ENCODE data around the gene PEX11G.

The PEX11G gene

DNA sequence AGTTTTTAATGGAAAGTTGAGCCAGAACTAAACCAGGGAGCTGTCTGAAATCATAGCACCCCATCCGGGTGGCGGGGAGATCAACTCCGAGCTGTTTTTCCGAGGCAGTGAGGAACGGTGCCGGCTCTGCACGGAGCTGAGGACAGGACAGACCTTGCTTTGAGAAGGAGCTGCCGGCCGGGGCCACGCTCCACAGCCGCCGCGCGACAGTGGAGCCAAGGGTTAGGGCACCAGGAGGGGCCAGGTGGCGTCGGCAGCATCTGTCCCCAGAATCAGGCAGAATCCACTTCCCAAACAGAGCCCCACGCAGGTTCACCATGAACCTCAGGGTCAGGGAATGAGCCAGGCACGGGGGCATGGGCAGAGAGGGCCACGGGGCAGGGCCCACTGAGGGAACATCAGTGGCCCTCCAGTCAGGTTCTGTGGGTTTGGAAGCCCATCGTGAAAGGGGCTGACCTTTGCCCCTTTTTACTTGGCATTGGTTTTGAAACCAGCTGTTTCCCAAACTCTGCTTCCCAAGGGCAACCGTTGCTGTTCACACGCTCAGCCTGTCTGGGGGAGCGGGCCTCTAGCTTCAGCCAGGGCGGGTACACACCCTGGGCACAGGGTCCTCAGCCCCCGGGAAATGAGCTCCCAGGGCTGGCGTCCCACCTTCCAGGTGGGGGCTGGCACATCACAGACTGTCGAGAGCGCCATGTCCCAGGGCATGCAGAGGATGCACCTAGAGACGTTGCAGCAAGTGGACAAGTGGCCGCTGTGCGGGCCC, 18.1 kb downstream of the PEX11G start:
- H3K4me1 ChIP-seq (ENCODE audit: control insufficient read depth in 1 of 2, insufficient read depth in 1 of 2, low read depth in 1 of 2, low read length in 1 of 2): no peaks in the 10 kb centered on the region
- no peak for TF ChIP-seq CTCF (IDR thresholded peaks at IDR 0.05)
- no peak overlapping the region for H3K4me3 ChIP-seq (ENCODE audit: low read depth in 1 of 2, low read length in 1 of 2)
- H3K27me3 ChIP-seq: no peaks in the 10 kb centered on the region
- H3K27ac ChIP-seq: peak overlapping the region; percentile 59
- H3K36me3 ChIP-seq: peaks cover 80% of the 10 kb centered on the region
- H3K9me3 ChIP-seq: no peaks in the 10 kb centered on the region

GRCh38 chr19:7469669-7470285, 19.1 kb downstream of the PEX11G start:
- TF ChIP-seq CTCF (IDR thresholded peaks at IDR 0.05): no peak
- Histone ChIP-seq H3K36me3 (peaks cover 87% of the 10 kb centered on the region), H3K27ac (peak overlapping the region; percentile 7), H3K4me3 (ENCODE audit: low read depth in 1 of 2, low read length in 1 of 2) (no peak overlapping the region), H3K9me3 (no peaks in the 10 kb centered on the region), H3K27me3 (no peaks in the 10 kb centered on the region), H3K4me1 (ENCODE audit: control insufficient read depth in 1 of 2, insufficient read depth in 1 of 2, low read depth in 1 of 2, low read length in 1 of 2) (no peaks in the 10 kb centered on the region)

DNA sequence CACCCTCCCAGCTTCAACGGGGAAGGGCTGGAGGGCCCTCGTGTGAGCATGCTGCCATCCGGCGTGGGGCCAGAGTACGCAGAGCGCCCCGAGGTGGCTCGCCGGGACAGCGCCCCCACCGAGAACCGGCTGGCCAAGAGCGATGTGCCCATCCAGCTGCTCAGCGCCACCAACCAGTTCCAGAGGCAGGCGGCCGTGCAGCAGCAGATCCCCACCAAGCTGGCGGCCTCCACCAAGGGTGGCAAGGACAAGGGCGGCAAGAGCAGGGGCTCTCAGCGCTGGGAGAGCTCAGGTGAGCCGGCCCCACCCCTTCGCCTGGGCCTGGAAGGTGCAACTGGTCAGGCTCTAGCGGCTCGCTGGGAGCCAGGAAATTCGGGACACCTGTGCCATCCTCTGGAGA, 20.0 kb downstream of the PEX11G start:
- Histone ChIP-seq H3K36me3 (peaks cover 94% of the 10 kb centered on the region), H3K27me3 (no peaks in the 10 kb centered on the region), H3K4me1 (ENCODE audit: control insufficient read depth in 1 of 2, insufficient read depth in 1 of 2, low read depth in 1 of 2, low read length in 1 of 2) (no peaks in the 10 kb centered on the region)

GRCh38 chr19:7467009-7467989, 21.5 kb downstream of the PEX11G start:
- Histone ChIP-seq H3K27me3 (no peaks in the 10 kb centered on the region), H3K4me3 (ENCODE audit: low read depth in 1 of 2, low read length in 1 of 2) (no peak overlapping the region), H3K9me3 (no peaks in the 10 kb centered on the region), H3K36me3 (peaks cover 99% of the 10 kb centered on the region), H3K27ac (no peak overlapping the region), H3K4me1 (ENCODE audit: control insufficient read depth in 1 of 2, insufficient read depth in 1 of 2, low read depth in 1 of 2, low read length in 1 of 2) (no peaks in the 10 kb centered on the region)
- no peak for TF ChIP-seq CTCF (IDR thresholded peaks at IDR 0.05)

More for the DNA sequence above, 20.0 kb downstream of the PEX11G start:
- no peak overlapping the region for H3K4me3 ChIP-seq (ENCODE audit: low read depth in 1 of 2, low read length in 1 of 2)
- no peaks in the 10 kb centered on the region for H3K9me3 ChIP-seq
- TF ChIP-seq CTCF (IDR thresholded peaks at IDR 0.05): no peak
- H3K27ac ChIP-seq: no peak overlapping the region

- no peak overlapping the region for H3K4me3 ChIP-seq (ENCODE audit: low read depth in 1 of 2, low read length in 1 of 2)
- no peaks in the 10 kb centered on the region for H3K9me3 ChIP-seq
- H3K36me3 ChIP-seq: peaks cover 99% of the 10 kb centered on the region
- H3K27me3 ChIP-seq: no peaks in the 10 kb centered on the region
- H3K27ac ChIP-seq: no peak overlapping the region
- no peaks in the 10 kb centered on the region for H3K4me1 ChIP-seq (ENCODE audit: control insufficient read depth in 1 of 2, insufficient read depth in 1 of 2, low read depth in 1 of 2, low read length in 1 of 2)
- no peak for TF ChIP-seq CTCF (IDR thresholded peaks at IDR 0.05)
Measured at GRCh38 chr19:7463575-7463974, 25.3 kb downstream of the PEX11G start.

Measured in neutrophil (primary cell).